ENCODE data around the gene GPR22.

- TF ChIP-seq CTCF (IDR thresholded peaks at IDR 0.05) (no peak), ZFX (IDR thresholded peaks at IDR 0.05; ENCODE audit: borderline replicate concordance) (no peak)
These were observed 24.5 kb downstream of the GPR22 start for GRCh38 chr7:107494315-107494751.

All from 22Rv1 (cell line).